ENCODE measurements around the gene LRP1B.

DNA sequence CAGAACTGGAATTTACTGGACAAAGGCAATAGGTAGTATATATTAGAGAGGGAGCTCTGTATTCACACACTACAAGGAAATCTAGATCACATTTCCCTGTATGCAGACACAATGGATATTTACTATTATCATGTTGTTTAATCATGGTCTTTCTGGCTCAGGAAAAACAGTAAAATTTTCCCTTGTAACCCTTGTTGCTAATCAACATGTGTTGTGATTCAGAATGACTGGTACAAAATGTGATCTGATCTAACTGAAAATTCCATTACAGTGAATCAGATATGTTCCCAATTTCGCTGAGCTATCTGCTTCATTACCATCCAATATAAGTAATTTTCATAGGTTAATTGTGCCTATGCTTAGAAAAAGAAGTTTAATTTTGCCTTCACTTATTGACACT, 1109.7 kb downstream of the LRP1B start:
- TF ChIP-seq POLR2AphosphoS5 (IDR thresholded peaks at IDR 0.05) (no peak), POLR2A (IDR thresholded peaks at IDR 0.05) (no peak)
- TF ChIP-seq, protein P1, sequence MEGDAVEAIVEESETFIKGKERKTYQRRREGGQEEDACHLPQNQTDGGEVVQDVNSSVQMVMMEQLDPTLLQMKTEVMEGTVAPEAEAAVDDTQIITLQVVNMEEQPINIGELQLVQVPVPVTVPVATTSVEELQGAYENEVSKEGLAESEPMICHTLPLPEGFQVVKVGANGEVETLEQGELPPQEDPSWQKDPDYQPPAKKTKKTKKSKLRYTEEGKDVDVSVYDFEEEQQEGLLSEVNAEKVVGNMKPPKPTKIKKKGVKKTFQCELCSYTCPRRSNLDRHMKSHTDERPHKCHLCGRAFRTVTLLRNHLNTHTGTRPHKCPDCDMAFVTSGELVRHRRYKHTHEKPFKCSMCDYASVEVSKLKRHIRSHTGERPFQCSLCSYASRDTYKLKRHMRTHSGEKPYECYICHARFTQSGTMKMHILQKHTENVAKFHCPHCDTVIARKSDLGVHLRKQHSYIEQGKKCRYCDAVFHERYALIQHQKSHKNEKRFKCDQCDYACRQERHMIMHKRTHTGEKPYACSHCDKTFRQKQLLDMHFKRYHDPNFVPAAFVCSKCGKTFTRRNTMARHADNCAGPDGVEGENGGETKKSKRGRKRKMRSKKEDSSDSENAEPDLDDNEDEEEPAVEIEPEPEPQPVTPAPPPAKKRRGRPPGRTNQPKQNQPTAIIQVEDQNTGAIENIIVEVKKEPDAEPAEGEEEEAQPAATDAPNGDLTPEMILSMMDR (IDR thresholded peaks at IDR 0.05), result no peak

Measured in breast epithelium (tissue), 3 donors.